ENCODE data around the gene LSR. TPM values are rescaled to one million over a fixed set of nuclear protein-coding genes. Genes with fewer than 3 reads are reported as not detected.

LSR gene
- 195 and 212 TPM in 2 replicates for total RNA-seq (2014; rRNA removed; shearing (Covaris generic))
- polyA plus RNA-seq (2016; fragmentation: Nextera tagmentation; extraction: Ambion mirVana) = 116 and 125 TPM in 2 replicates
- long read RNA-seq, transcript LSR-214 (10 exons, 2,274 nt) = minor isoform, 18 of 89 reads
- long read RNA-seq, transcript LSR-212 (9 exons, 2,480 nt) = minor isoform, 5 of 89 reads
- long read RNA-seq, transcript LSR-202 (9 exons, 2,105 nt) = major isoform, 30 of 89 reads
- long read RNA-seq, transcript LSR-203 (8 exons, 1,963 nt) = minor isoform, 8 of 89 reads
- long read RNA-seq, partial matches to known transcripts = 16 of 89 reads
- long read RNA-seq, other reads (novel, unspliced or antisense) = 11 of 89 reads

GRCh38 chr19:35248310-35249145 lies at the start of gene LSR:
LSR (plus strand) TSS chr19:35249002; CDS start chr19:35249023, 21 bp downstream.
- TF ChIP-seq EZH2 (IDR thresholded peaks at IDR 0.05; ENCODE audit: low read depth, unreplicated experiment) (no peak), POLR2AphosphoS5 (IDR thresholded peaks at IDR 0.05; ENCODE audit: low read depth) (peak; percentile 98), CTCF (conservative IDR thresholded peaks at IDR 0.05; ENCODE audit: low read depth in 2 of 2) (0 out of 4 replicates have a peak, but pooled peaks of 1 of the 2 experiments have one; percentile 3), REST (IDR thresholded peaks at IDR 0.05; ENCODE audit: unreplicated experiment) (peak; percentile 40), CREB1 (CRISPR knock-in tag; IDR thresholded peaks at IDR 0.05; ENCODE audit: low read depth) (0 out of 2 replicates have a peak, but pooled peaks have one; percentile 32)
- H4K20me1 ChIP-seq (replicated peaks; ENCODE audit: insufficient read depth) = peaks cover 33% of the 10 kb centered on the region
- Mint-ChIP-seq H3K36me3 (ENCODE audit: low read depth) (peaks cover 47% of the 10 kb centered on the region), H3K27me3 (ENCODE audit: insufficient read depth, low read depth, poor library complexity) (peaks cover 23% of the 10 kb centered on the region), H3K4me1 (peaks cover 39% of the 10 kb centered on the region), H3K9me3 (peaks cover 4% of the 10 kb centered on the region; the same call in 1 of the 3 replicates), H3K27ac (peak within 1 kb of the TSS; percentile 100), H3K4me3 (peak within 1 kb of the TSS; percentile 95)
- H3K27me3 ChIP-seq (ENCODE audit: insufficient read depth) = no peaks in the 10 kb centered on the region
- DNase-seq (ENCODE audit: low spot score) (peak; percentile 98), ATAC-seq (peak; percentile 85)
- H3K4me2 ChIP-seq = peak within 1 kb of the TSS; percentile 93
- peaks cover 10% of the 10 kb centered on the region for H3K36me3 ChIP-seq (ENCODE audit: insufficient read depth)
- H3F3A ChIP-seq (replicated peaks; ENCODE audit: low read depth) = no peaks in the 10 kb centered on the region
- H3K4me1 ChIP-seq (ENCODE audit: insufficient read depth) = peaks cover 12% of the 10 kb centered on the region
- H2AFZ ChIP-seq = peak within 1 kb of the TSS; percentile 94
- H3K27ac ChIP-seq (ENCODE audit: low read depth) = peak within 1 kb of the TSS; percentile 100
- H3K4me3 ChIP-seq = peak within 1 kb of the TSS; percentile 83
- H3K79me2 ChIP-seq (replicated peaks; ENCODE audit: insufficient read depth) = peaks cover 45% of the 10 kb centered on the region
- H3K9me2 ChIP-seq (ENCODE audit: insufficient read depth) = no peaks in the 10 kb centered on the region

GRCh38 chr19:35199481-35199880 lies 49.3 kb upstream of the LSR start:
- Histone ChIP-seq H3K27me3 (ENCODE audit: insufficient read depth) (no peaks in the 10 kb centered on the region), H3K9me2 (ENCODE audit: insufficient read depth) (peaks cover 3% of the 10 kb centered on the region; the same call in 1 of the 2 replicates), H3K4me2 (no peak overlapping the region), H3K4me1 (ENCODE audit: insufficient read depth) (peaks cover 21% of the 10 kb centered on the region), H3F3A (replicated peaks; ENCODE audit: low read depth) (no peaks in the 10 kb centered on the region), H3K79me2 (replicated peaks; ENCODE audit: insufficient read depth) (no peaks in the 10 kb centered on the region), H3K36me3 (ENCODE audit: insufficient read depth) (no peaks in the 10 kb centered on the region), H3K4me3 (no peak overlapping the region), H4K20me1 (replicated peaks; ENCODE audit: insufficient read depth) (no peaks in the 10 kb centered on the region), H3K27ac (ENCODE audit: low read depth) (no peak overlapping the region), H2AFZ (no peak overlapping the region)
- ATAC-seq (no peak), DNase-seq (ENCODE audit: low spot score) (no peak)
- no peak overlapping the region for H3K27ac Mint-ChIP-seq
- H3K27me3 Mint-ChIP-seq (ENCODE audit: insufficient read depth, low read depth, poor library complexity) = peaks cover 11% of the 10 kb centered on the region
- H3K9me3 Mint-ChIP-seq = peaks cover 8% of the 10 kb centered on the region; the same call in 2 of the 3 replicates
- H3K4me3 Mint-ChIP-seq = no peak overlapping the region
- peaks cover 5% of the 10 kb centered on the region for H3K36me3 Mint-ChIP-seq (ENCODE audit: low read depth)
- TF ChIP-seq CTCF (conservative IDR thresholded peaks at IDR 0.05; ENCODE audit: low read depth in 2 of 2) = no peak
- no peak for TF ChIP-seq ZNF114 (CRISPR knock-in tag; IDR thresholded peaks at IDR 0.05)
- TF ChIP-seq JUNB (IDR thresholded peaks at IDR 0.05; ENCODE audit: unreplicated experiment) = no peak
- no peak for TF ChIP-seq NANOG (IDR thresholded peaks at IDR 0.05; ENCODE audit: borderline replicate concordance)
- TF ChIP-seq ZNF331 (CRISPR knock-in tag; IDR thresholded peaks at IDR 0.05; ENCODE audit: low read depth) = no peak
- no peak for TF ChIP-seq ETS1 (IDR thresholded peaks at IDR 0.05)
- no peak for TF ChIP-seq EZH2phosphoT487 (IDR thresholded peaks at IDR 0.05; ENCODE audit: unreplicated experiment)
- H3K4me1 Mint-ChIP-seq = peaks cover 43% of the 10 kb centered on the region
